Psoas muscle (tissue), 8 donors: ENCODE data around the gene MSL2. TPM values are rescaled to one million over a fixed set of nuclear protein-coding genes. Genes with fewer than 3 reads are reported as not detected.
"Not testable (repeated sequence)": the region's sequence is repeated elsewhere in the genome, so short reads cannot be mapped to it uniquely, and the experiment has no call there.

Source experiments
- ATAC-seq, 4 donors: fragments of 200-7000 bp; cut with Tn5 transposase; one replicate each; pipeline ENCODE4 v1.9.1; 2020; ENCODE audit warnings: moderate library complexity in 3 of 4, mild to moderate bottlenecking in 2 of 4
- DNase-seq, 2 donors: peaks; one replicate each; pipeline ENCODE4 v3.0.0-alpha.2; 2020
- H3K27ac ChIP-seq: fragments of 200-600 bp; one replicate; pipeline ENCODE4 v1.8.0; 2022
- H3K27me3 ChIP-seq, 3 donors: fragments of 200-600 bp in 1 of 3; one replicate each; pipeline versions ENCODE4 v1.6.1 to v1.8.0; 2013 to 2022; ENCODE audit warnings: low read length in 2 of 3, mild to moderate bottlenecking in 2 of 3, moderate library complexity in 1 of 3; ENCODE audit not compliant: insufficient read depth in 3 of 3
- H3K36me3 ChIP-seq, 2 donors: fragments of 200-600 bp in 1 of 2; one replicate each; pipeline versions ENCODE4 v1.6.1 to v1.8.0; 2013 to 2022; ENCODE audit warnings: low read depth in 1 of 2, mild to moderate bottlenecking in 1 of 2, moderate library complexity in 1 of 2; ENCODE audit not compliant: insufficient read depth in 1 of 2
- H3K4me1 ChIP-seq: fragments of 200-600 bp; one replicate; pipeline ENCODE4 v1.8.0; 2022
- H3K4me3 ChIP-seq: fragments of 200-600 bp; one replicate; pipeline ENCODE4 v1.8.0; 2022; ENCODE audit warnings: mild to moderate bottlenecking
- H3K9me3 ChIP-seq: fragments of 200-600 bp; one replicate; pipeline ENCODE4 v1.8.0; 2022
- CTCF ChIP-seq: fragments of 200-600 bp; IDR thresholded peaks from one replicate; pipeline ENCODE4 v1.8.0; 2022; ENCODE audit warnings: antibody characterized with exemption
- WGBS, 3 donors: extraction: QIAGEN DNeasy Blood & Tissue Kit; methylation state at CpG; one replicate each; pipeline versions ENCODE4 v1.1.6 to v1.1.7; 2013; 5-methylcytosine and 5-hydroxymethylcytosine counted together
- intact Hi-C, 2 donors: fragments of 100-400 bp; cut with DNase I; formaldehyde crosslinking; loops; one replicate each; pipeline versions ENCODE4 v1.11.0 to v1.14.2; 2022
- polyA plus RNA-seq, 3 donors: library from polyadenylated mRNA; stranded (reverse); fragments of 200-250 nt; gene quantifications; one replicate each; pipeline ENCODE4 v1.2.3, GENCODE V29; 2013
- total RNA-seq, 4 donors: library from RNA; stranded (reverse); fragmentation: NEBNext Ultra II Directional in 2 of 4; extraction: Animal tissue kit (Norgen Biotek cat#: 25700) in 2 of 4; gene quantifications; one replicate each; pipeline versions ENCODE4 v1.2.1 to v1.2.4, GENCODE V29; 2021 to 2023
- donor health status: healthy with polysubstance abuse.
- donor health status: DM: no; HTN: no; CAD: no; lungs with moderate emphysema.
- donor health status: Bipolar disorder and iron deficiency.
- donor health status: healthy.
- donor health status: DM: yes; HTN: yes; CAD: no.
- donor health status: DM: no; HTN: no; CAD: no.
- donor health status: DM: no; HTN: no; CAD: no.
- donor health status: DM: yes; HTN: yes; CAD: no.

Gene MSL2
- total and polyA plus RNA-seq, 7 donors, result 6.7 to 28.6 (median 21.8) TPM

- Histone ChIP-seq H3K9me3 (no peaks in the 10 kb centered on the region), H3K27me3 (no peaks in the 10 kb centered on the region), H3K4me1 (no peaks in the 10 kb centered on the region), H3K27ac (no peak overlapping the region), H3K36me3 (peaks cover 0 to 5% of the 10 kb centered on the region in 2 donors), H3K4me3 (no peak overlapping the region)
- no peak for ATAC-seq
- 96 to 100% (median 97%) methylated on average over 1 of the region's 1 CpG for WGBS, 3 donors
- intact Hi-C loops, result no loop called here
- DNase-seq, result no peak
- TF ChIP-seq CTCF, result no peak
These were observed 62.0 kb downstream of the MSL2 start for GRCh38 chr3:136134091-136134490.

GRCh38 chr3:136131647-136132046 is 64.5 kb downstream of the MSL2 start:
- intact Hi-C loops, result not testable (repeated sequence)

GRCh38 chr3:136122006-136122405 is 74.1 kb downstream of the MSL2 start:
- DNase-seq, result no peak
- peaks cover 0 to 28% of the 10 kb centered on the region in 2 donors for H3K36me3 ChIP-seq
- 81 to 91% (median 87%) methylated on average over 4 of the region's 4 CpGs for WGBS, 3 donors
- H3K4me1 ChIP-seq, result no peaks in the 10 kb centered on the region
- no peak for TF ChIP-seq CTCF
- ATAC-seq, result no peak
- H3K27ac ChIP-seq, result no peak overlapping the region
- no peaks in the 10 kb centered on the region for H3K27me3 ChIP-seq
- H3K4me3 ChIP-seq, result no peak overlapping the region
- intact Hi-C loops, result no loop called here
- H3K9me3 ChIP-seq, result no peaks in the 10 kb centered on the region

More at GRCh38 chr3:136131647-136132046, 64.5 kb downstream of the MSL2 start:
- H3K27ac ChIP-seq, H3K36me3 ChIP-seq, H3K9me3 ChIP-seq, H3K4me3 ChIP-seq, H3K27me3 ChIP-seq, DNase-seq, ATAC-seq, H3K4me1 ChIP-seq: not testable (repeated sequence)
- 96 to 98% (median 96%) methylated on average over 3 of the region's 3 CpGs for WGBS, 3 donors

DNA sequence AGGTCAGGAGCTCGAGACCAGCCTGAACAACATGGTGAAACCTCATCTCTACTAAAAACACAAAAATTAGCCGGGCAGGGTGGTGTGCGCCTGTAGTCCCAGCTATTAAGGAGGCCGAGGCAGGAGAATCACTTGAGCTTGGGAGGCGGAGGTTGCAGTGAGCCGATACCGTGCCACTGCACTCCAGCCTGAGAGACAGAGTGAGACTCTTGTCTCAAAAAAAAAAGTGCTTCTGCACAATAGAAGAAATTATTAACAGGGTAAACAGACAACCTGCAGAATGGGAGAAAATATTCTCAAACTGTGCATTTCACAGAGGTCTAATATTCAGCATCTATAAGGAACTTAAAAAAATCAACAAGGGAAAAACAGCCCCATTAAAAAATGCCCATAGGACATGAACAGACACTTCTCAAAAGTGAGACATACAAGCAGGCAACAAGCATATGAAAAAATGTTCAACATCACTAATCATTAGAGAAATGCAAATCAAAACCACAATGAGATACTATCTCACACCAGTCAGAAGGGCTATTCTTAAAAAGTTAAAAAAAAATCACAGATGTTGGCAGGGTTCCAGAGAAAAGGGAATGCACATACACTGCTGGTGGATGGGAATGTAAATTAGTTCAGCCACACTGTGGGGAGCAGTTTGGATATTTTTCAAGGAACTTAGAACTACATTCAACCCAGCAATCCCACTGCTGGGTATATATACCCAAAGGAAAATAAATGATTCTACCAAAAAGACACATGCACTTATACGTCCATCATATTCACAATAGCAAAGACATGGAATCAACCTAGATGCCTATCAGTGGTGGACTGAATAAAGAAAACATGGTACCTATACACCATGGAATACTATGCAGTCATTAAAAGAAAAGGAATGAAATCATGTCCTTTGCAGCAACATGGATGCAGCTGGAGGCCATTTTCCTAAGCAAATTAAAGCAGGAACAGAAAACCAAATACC is 75.5 kb downstream of the MSL2 start:
- ATAC-seq (no peak), DNase-seq (no peak)
- H3K9me3 ChIP-seq, result no peaks in the 10 kb centered on the region
- TF ChIP-seq CTCF, result no peak
- H3K4me3 ChIP-seq, result no peak overlapping the region
- H3K27ac ChIP-seq, result no peak overlapping the region
- peaks cover 0 to 20% of the 10 kb centered on the region in 2 donors for H3K36me3 ChIP-seq
- WGBS, 3 donors, result 97 to 98% (median 97%) methylated on average over 8 of the region's 8 CpGs
- no peaks in the 10 kb centered on the region for H3K4me1 ChIP-seq
- H3K27me3 ChIP-seq, result no peaks in the 10 kb centered on the region
- intact Hi-C loops, result no loop called here

DNA sequence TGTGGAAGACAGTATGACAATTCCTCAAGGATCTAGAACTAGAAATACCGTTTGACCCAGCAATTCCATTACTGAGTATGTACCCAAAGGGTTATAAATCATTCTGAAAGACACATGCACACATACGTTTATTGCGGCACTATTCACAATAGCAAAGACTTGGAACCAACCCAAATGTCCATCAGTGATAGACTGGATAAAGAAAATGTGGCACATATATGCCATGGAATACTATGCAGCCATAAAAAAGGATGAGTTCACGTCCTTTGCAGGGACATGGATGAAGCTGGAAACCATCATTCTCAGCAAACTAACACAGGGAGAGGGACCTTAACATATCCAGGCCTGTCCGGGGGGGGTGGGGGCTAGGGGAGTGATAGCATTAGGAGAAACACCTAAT is 76.4 kb downstream of the MSL2 start:
- H3K36me3 ChIP-seq, result peaks cover 0 to 13% of the 10 kb centered on the region in 2 donors
- H3K9me3 ChIP-seq, H3K4me3 ChIP-seq, H3K27me3 ChIP-seq, intact Hi-C loops, DNase-seq, ATAC-seq, H3K4me1 ChIP-seq, H3K27ac ChIP-seq: not testable (repeated sequence)
- WGBS, 3 donors, result 88 to 96% (median 93%) methylated on average over 5 of the region's 5 CpGs

- H3K27me3 ChIP-seq, H3K9me3 ChIP-seq, H3K27ac ChIP-seq, H3K4me1 ChIP-seq, H3K4me3 ChIP-seq, ATAC-seq, intact Hi-C loops, DNase-seq: not testable (repeated sequence)
- H3K36me3 ChIP-seq, result peaks cover 0 to 16% of the 10 kb centered on the region in 2 donors
- WGBS, 3 donors, result 97 to 100% (median 98%) methylated on average over 1 of the region's 1 CpG
These were observed 76.8 kb downstream of the MSL2 start for GRCh38 chr3:136119332-136119731.
